ENCODE data around the gene GIGYF1.

GIGYF1 gene

DNA sequence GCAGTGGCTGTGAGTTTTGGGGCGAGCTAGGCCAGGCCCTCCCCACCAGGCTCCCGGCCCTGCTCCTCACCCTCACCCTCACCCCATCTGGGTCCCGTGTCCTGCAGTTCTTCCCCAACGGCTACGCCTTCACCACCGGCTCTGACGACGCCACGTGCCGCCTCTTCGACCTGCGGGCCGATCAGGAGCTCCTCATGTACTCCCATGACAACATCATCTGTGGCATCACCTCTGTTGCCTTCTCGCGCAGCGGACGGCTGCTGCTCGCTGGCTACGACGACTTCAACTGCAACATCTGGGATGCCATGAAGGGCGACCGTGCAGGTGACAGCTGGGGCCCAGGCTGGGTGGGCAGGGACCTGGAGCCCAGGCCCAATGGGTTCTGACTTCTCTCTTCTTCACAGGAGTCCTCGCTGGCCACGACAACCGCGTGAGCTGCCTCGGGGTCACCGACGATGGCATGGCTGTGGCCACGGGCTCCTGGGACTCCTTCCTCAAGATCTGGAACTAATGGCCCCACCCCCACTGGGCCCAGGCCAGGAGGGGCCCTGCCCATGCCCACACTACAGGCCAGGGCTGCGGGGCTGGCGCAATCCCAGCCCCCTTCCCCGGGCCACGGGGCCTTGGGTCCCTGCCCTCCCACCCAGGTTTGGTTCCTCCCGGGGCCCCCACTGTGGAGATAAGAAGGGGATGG lies 15.6 kb downstream of the GIGYF1 start:
- H3K27ac ChIP-seq = no peak overlapping the region

DNA sequence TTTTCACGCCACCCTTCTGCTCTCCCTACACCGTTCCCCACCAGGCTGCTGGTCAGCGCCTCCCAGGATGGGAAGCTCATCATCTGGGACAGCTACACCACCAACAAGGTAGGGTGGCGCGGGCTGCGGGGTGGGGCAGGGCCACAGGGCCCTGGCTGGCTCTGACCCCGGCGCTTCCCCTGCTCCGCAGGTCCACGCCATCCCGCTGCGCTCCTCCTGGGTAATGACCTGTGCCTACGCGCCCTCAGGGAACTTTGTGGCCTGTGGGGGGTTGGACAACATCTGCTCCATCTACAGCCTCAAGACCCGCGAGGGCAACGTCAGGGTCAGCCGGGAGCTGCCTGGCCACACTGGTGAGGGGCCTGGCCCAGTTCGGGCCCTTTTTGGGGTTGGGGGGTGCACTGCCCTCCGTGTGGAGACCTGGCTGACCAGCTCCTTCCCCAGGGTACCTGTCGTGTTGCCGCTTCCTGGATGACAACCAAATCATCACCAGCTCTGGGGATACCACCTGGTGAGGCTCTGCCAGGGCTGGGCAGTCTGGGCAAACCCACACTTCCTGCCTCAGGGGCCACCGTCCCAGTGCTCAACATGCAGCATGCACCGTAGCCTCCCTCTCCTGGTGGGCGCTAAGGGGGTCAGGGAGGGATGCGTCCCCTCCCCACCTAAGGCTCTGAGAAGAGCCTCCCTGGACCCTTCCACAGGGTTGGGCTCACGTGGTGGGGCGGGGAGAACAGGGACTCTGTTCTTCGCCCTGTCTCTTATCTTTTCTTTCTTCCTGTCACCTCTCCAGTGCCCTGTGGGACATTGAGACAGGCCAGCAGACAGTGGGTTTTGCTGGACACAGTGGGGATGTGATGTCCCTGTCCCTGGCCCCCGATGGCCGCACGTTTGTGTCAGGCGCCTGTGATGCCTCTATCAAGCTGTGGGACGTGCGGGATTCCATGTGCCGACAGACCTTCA lies 16.5 kb downstream of the GIGYF1 start:
- TF ChIP-seq, protein P1, sequence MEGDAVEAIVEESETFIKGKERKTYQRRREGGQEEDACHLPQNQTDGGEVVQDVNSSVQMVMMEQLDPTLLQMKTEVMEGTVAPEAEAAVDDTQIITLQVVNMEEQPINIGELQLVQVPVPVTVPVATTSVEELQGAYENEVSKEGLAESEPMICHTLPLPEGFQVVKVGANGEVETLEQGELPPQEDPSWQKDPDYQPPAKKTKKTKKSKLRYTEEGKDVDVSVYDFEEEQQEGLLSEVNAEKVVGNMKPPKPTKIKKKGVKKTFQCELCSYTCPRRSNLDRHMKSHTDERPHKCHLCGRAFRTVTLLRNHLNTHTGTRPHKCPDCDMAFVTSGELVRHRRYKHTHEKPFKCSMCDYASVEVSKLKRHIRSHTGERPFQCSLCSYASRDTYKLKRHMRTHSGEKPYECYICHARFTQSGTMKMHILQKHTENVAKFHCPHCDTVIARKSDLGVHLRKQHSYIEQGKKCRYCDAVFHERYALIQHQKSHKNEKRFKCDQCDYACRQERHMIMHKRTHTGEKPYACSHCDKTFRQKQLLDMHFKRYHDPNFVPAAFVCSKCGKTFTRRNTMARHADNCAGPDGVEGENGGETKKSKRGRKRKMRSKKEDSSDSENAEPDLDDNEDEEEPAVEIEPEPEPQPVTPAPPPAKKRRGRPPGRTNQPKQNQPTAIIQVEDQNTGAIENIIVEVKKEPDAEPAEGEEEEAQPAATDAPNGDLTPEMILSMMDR (conservative IDR thresholded peaks at IDR 0.05) = no peak
- TF ChIP-seq ZFX (IDR thresholded peaks at IDR 0.05) = no peak
- no peak overlapping the region for H3K27ac ChIP-seq

More for the DNA sequence above, 15.6 kb downstream of the GIGYF1 start:
- TF ChIP-seq, protein P1 (conservative IDR thresholded peaks at IDR 0.05) = no peak
- no peak for TF ChIP-seq ZFX (IDR thresholded peaks at IDR 0.05)

DNA sequence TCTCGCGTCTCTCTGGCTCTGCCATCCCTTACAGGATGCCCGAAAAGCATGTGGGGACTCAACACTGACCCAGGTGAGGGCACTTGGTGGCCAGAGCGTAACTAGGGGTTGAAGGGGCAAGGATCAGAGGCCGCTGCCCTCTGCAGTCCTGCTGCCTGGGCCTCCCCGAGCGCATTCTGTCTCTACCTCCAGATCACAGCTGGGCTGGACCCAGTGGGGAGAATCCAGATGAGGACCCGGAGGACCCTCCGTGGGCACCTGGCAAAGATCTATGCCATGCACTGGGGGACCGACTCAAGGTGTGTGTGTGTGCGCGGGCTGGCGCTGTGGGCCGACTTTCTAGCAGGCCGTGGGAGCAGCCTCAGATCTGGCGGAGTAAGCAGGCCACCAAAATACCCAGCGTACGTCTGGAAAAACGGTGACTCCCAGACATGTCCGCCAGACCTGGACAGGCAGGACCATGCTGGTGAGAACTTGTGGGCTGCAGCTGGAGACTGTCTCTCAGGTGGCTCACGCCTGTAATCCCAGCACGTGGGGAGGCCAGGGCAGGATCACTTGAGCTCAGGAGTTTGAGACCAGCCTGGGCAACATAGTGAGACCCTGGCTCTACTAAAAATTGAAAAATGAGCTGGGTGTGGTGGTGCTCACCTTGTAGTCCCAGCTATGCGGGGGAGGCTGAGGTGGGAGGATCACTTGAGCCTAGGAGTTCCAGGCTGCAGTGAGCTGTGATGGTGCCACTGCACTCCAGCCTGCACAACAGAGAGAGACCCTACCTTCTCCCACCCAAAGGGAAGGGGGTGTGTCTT lies 17.3 kb downstream of the GIGYF1 start:
- no peak for TF ChIP-seq ZFX (IDR thresholded peaks at IDR 0.05)
- TF ChIP-seq, protein P1 (conservative IDR thresholded peaks at IDR 0.05) = no peak

DNA sequence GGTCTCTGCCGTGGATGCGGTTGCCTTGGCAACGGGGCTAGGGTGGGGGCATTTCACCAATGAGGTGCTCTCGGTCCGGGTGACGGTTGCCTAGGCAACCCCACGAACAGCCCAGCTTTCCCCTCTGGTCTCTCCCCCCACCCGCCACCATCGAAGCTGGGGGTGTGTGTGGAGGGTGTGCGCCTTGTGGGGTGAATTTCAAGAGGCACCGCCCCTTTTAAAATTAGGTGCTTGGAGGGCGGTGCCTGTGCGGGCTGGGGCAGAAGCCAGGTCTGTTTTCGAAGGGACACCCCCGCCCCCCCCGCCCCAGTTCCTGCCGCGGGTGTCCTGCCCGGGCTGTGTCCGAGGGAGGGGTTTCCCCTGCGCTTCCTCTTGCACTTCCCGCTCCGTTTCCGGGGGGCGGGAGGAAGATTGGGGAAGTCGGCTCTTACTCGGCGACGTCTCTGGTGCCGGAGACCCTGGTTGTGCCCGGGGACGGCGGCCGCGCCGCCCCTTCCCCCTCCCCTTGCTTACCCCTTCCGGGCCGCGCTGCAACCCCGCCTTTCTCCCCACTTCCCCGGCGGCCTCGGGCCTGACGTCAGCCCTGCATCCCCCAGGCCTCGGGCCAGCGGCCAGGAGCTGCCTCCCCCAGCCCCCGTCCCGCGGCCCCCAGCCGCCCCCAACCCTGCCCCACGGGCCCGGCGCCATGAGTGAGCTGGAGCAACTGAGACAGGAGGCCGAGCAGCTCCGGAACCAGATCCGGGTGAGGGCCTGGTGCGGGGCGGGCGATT lies 18.3 kb downstream of the GIGYF1 start:
- peak overlapping the region; percentile 88 for H3K27ac ChIP-seq
- TF ChIP-seq, protein P1 (conservative IDR thresholded peaks at IDR 0.05) = no peak
- TF ChIP-seq ZFX (IDR thresholded peaks at IDR 0.05) = peak; percentile 41; the same call in 1 of the 2 replicates

More for the DNA sequence above, 17.3 kb downstream of the GIGYF1 start:
- peak overlapping the region; percentile 88 for H3K27ac ChIP-seq

DNA sequence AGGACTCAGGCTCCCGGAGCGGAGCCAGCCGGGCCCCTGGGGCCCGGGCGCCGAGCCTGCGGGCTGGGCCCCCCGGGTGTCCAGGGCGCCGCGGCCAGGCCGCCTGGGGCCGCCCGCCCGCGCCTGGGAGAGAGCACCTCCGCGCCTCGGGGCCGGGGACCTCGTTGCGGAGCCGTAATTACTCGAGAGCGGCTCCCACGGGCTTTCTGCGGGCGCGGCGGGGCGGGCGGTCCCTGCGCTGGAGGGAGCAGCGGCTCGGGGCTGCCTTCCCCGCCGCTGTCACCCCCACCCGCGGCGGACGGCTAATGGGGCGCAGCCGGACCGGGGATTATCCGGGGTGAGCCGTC lies 19.0 kb downstream of the GIGYF1 start:
- peak; percentile 52 for TF ChIP-seq ZFX (IDR thresholded peaks at IDR 0.05)
- TF ChIP-seq, protein P1 (conservative IDR thresholded peaks at IDR 0.05) = no peak
- peak overlapping the region; percentile 88 for H3K27ac ChIP-seq

DNA sequence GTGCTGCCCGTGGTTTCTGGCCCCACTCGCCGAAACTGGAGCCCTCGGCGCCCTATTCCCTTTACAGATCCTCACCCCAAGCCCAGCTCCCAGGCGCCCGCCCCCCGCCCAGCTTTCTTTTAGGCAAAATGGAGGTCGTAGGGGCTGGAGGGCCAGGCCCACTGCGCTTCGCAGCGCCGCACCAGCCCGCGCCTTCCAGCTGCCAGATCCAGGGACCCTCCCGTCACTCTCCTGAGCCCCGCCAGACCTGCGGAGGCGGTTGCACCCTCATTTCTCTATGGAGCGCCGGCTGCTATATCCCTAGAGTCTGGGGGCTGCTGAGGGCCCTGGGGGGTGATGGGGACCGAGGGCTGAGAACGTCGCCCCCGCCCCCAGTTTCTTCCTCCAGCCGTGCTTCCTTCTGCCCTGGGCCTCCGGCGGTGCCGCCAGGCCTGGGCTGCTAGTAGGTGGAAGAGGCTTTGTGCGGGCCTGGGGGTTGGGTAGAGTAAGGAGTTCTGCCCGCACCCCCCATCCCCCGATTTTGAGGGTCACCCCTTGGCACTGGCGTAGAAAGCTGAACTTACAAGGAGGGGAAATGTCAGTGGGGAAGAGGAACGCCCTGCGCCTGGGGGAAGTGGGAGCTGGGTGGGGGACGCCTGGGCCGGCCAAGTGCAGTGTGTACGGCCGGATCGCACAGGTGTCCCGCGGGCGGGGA lies 19.5 kb downstream of the GIGYF1 start:
- peak overlapping the region; percentile 88 for H3K27ac ChIP-seq

More for the DNA sequence above, 19.5 kb downstream of the GIGYF1 start:
- TF ChIP-seq ZFX (IDR thresholded peaks at IDR 0.05) = peak; percentile 86
- TF ChIP-seq, protein P1 (conservative IDR thresholded peaks at IDR 0.05) = no peak

All from C4-2B (cell line).